ENCODE results near the gene RAB15.

DNA sequence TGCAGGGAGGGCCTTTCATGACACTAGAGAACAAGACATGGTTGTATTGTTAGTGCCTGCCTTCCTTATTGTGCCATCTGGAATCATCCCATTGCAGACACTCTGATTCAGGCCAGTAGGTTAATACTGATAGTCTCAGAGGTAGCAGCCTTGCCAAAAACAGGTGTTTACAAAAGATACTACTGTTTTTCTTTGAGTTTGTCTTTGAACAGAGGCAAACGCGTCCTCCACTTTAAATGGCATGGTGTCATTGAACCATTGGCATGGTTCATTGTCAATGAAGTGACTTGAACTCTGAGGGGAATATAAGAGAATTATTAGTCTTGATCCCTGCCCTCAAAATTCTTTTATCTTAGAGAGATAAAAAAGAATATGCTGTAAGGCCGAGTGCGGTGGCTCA is 18.8 kb upstream of the RAB15 start:
- TF ChIP-seq, protein P1, sequence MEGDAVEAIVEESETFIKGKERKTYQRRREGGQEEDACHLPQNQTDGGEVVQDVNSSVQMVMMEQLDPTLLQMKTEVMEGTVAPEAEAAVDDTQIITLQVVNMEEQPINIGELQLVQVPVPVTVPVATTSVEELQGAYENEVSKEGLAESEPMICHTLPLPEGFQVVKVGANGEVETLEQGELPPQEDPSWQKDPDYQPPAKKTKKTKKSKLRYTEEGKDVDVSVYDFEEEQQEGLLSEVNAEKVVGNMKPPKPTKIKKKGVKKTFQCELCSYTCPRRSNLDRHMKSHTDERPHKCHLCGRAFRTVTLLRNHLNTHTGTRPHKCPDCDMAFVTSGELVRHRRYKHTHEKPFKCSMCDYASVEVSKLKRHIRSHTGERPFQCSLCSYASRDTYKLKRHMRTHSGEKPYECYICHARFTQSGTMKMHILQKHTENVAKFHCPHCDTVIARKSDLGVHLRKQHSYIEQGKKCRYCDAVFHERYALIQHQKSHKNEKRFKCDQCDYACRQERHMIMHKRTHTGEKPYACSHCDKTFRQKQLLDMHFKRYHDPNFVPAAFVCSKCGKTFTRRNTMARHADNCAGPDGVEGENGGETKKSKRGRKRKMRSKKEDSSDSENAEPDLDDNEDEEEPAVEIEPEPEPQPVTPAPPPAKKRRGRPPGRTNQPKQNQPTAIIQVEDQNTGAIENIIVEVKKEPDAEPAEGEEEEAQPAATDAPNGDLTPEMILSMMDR (IDR thresholded peaks at IDR 0.05; ENCODE audit: low read depth, low read length) = no peak
- no peak for TF ChIP-seq EZH2phosphoT487 (IDR thresholded peaks at IDR 0.05; ENCODE audit: low read depth)
